ENCODE measurements around the gene EDAR.

EDAR gene

DNA sequence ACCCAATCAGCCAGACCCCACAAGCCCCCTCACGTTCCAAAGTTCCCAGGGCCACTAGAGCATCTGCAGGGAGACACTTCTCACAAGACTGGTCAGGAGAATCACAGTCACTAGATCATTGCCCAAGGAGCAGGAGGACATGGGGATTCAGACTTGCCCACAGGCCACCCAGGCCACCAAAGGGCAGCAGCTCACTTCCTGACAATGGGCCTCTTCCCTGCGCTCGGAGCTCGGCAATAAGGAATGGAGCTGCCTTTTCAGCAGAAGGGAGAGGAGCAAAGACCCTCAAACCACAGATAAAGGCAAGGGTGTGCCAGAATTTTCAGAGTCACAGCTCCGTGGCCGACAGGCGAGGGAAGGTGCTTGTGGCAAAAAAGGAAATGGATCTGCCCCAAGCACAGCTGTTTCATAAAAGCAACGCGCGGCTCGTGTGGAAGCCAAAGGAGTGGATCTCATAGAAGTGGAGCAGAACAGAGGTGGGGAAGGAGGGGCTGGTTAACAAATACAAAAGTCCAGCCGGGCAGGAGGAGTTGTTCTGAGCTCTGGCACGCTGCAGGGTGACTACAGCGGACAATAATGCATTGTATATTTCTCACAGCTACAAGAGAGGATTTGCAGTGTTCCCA lies 72.1 kb downstream of the EDAR start:
- Histone ChIP-seq H3K27me3 (ENCODE audit: control insufficient read depth in 1 of 2, insufficient read depth in 2 of 2, low read length in 2 of 2) (no peaks in the 10 kb centered on the region), H3K4me3 (ENCODE audit: low read length in 2 of 2) (peak overlapping the region; percentile 1 to 54), H3K9me3 (ENCODE audit: control insufficient read depth in 2 of 2, low read length in 2 of 2) (no peaks in the 10 kb centered on the region), H3K36me3 (ENCODE audit: control insufficient read depth in 2 of 2, insufficient read depth in 2 of 2, low read length in 2 of 2) (no peaks in the 10 kb centered on the region), H3K27ac (ENCODE audit: low read length) (peak overlapping the region; percentile 49), H3K4me1 (ENCODE audit: control insufficient read depth, insufficient read depth, low read length) (peaks cover 35% of the 10 kb centered on the region), H3K9ac (ENCODE audit: low read length in 2 of 2) (peak overlapping the region in 1 of 2 donors; percentile 3)

DNA sequence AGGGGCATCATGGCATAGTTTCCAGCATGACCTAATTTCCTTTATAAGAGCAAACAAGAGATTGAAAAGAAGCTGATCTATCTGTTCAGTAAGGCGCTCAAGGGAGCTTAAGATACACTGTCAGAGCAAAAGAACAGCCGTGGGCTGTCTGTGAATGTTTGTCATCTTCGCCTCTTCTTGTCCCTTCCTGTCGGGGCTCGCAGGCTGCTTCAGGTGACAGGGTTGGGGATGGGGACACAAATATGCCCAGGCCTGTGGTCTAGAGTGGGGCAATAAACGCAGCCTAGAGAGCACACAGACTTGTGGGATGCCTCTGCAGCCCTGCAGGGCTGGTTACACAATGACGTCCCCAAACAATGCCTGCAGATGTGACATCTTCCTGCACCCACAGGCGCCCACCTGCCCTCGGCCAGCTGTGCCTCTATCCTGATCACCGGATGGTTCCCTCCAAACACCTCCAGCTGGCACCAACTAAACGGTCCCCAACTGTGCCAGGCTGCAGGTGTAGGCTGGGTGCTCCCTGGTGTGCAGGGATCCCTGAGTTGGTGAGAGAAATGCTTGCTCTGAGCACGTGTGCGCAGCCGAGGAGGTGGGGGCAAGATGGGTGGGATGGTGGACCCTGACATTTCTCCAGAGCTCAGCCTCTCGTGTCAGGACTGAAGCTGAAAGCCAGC lies 72.8 kb downstream of the EDAR start:
- Histone ChIP-seq H3K36me3 (ENCODE audit: control insufficient read depth in 2 of 2, insufficient read depth in 2 of 2, low read length in 2 of 2) (no peaks in the 10 kb centered on the region), H3K4me3 (ENCODE audit: low read length in 2 of 2) (peak overlapping the region in 1 of 2 donors; percentile 54), H3K9me3 (ENCODE audit: control insufficient read depth in 2 of 2, low read length in 2 of 2) (no peaks in the 10 kb centered on the region), H3K9ac (ENCODE audit: low read length in 2 of 2) (no peak overlapping the region), H3K4me1 (ENCODE audit: control insufficient read depth, insufficient read depth, low read length) (peaks cover 28% of the 10 kb centered on the region), H3K27me3 (ENCODE audit: control insufficient read depth in 1 of 2, insufficient read depth in 2 of 2, low read length in 2 of 2) (no peaks in the 10 kb centered on the region), H3K27ac (ENCODE audit: low read length) (peak overlapping the region; percentile 49)

DNA sequence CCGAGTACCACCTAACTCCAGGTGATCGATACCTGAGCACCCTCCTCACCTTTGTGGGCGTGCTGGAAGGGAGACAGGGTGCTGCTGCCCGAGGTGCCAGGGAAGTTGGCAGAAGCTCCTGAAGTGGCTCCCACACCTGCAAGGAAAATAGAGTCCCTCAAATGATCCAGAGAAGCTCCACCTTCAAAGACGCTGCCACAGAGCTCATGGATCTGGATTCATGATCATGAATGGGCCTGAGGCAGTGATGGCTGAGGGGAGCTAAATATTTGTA lies 76.5 kb downstream of the EDAR start:
- no peak overlapping the region for H3K4me3 ChIP-seq (ENCODE audit: low read length in 2 of 2)
- H3K9ac ChIP-seq (ENCODE audit: low read length in 2 of 2) = no peak overlapping the region
- H3K36me3 ChIP-seq (ENCODE audit: control insufficient read depth in 2 of 2, insufficient read depth in 2 of 2, low read length in 2 of 2) = no peaks in the 10 kb centered on the region
- no peaks in the 10 kb centered on the region for H3K27me3 ChIP-seq (ENCODE audit: control insufficient read depth in 1 of 2, insufficient read depth in 2 of 2, low read length in 2 of 2)
- no peak overlapping the region for H3K27ac ChIP-seq (ENCODE audit: low read length)
- peaks cover 15% of the 10 kb centered on the region for H3K4me1 ChIP-seq (ENCODE audit: control insufficient read depth, insufficient read depth, low read length)
- H3K9me3 ChIP-seq (ENCODE audit: control insufficient read depth in 2 of 2, low read length in 2 of 2) = no peaks in the 10 kb centered on the region

DNA sequence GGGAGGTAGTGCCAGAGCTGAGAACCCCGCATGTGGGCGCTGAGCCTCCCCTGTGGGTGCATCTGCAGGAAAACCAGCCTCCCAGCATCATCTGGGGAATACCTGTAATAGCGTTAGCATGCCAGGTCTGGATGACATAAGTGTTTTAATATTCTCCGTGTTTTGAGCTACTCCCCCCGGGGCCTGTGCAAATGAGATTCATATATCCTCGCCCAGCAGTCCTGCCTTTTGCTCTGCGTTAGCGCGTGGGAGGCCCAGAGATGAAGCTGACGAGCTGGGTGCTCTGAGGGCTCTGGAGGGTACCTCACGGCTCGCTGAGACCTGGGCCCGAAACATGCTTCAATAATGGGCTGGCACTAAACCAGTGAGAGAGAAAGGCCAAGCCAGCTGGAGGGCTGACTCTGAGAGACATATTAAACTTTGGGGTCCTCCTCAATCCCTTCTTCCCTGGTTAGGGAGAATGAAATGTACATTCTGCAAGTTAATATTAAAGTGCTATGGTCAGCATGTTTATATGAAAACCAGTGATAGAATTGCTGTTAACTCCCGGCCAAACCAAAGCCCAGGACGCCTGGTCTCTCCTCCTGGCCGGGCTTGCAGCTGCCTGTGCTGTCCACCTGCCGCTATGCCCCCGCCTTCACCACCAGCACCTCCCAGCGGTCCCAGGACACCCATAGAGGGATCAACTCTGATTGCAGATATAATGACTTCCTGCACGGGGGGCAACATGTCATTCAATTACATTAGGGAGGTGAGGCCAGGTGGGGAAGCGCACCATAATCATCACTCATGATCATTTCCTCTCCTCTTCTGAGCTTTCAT lies 77.0 kb downstream of the EDAR start:
- Histone ChIP-seq H3K9me3 (ENCODE audit: control insufficient read depth in 2 of 2, low read length in 2 of 2) (no peaks in the 10 kb centered on the region), H3K9ac (ENCODE audit: low read length in 2 of 2) (no peak overlapping the region), H3K36me3 (ENCODE audit: control insufficient read depth in 2 of 2, insufficient read depth in 2 of 2, low read length in 2 of 2) (no peaks in the 10 kb centered on the region), H3K4me1 (ENCODE audit: control insufficient read depth, insufficient read depth, low read length) (peaks cover 9% of the 10 kb centered on the region), H3K27me3 (ENCODE audit: control insufficient read depth in 1 of 2, insufficient read depth in 2 of 2, low read length in 2 of 2) (no peaks in the 10 kb centered on the region), H3K4me3 (ENCODE audit: low read length in 2 of 2) (no peak overlapping the region), H3K27ac (ENCODE audit: low read length) (no peak overlapping the region)

DNA sequence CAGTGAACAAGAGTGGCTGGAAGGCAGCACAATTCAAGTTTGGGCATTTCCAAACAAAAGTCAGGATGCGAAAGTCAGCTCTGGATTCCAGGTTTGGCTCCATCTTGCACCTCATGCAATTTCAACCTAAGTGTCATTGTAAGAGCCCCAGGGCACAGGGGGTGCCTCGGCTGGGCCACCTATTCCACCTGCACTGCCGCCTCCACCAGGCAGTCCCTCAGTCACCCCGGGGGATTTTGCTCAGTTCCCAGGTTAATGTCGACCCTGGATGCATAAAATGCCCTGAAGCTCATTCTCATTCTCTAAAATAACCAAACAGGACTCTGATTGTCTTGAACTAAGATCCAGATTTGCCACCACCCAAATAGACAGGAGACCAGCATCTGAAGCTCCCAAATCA lies 77.6 kb downstream of the EDAR start:
- Histone ChIP-seq H3K36me3 (ENCODE audit: control insufficient read depth in 2 of 2, insufficient read depth in 2 of 2, low read length in 2 of 2) (no peaks in the 10 kb centered on the region), H3K9ac (ENCODE audit: low read length in 2 of 2) (no peak overlapping the region), H3K4me3 (ENCODE audit: low read length in 2 of 2) (no peak overlapping the region), H3K9me3 (ENCODE audit: control insufficient read depth in 2 of 2, low read length in 2 of 2) (no peaks in the 10 kb centered on the region), H3K27ac (ENCODE audit: low read length) (no peak overlapping the region), H3K27me3 (ENCODE audit: control insufficient read depth in 1 of 2, insufficient read depth in 2 of 2, low read length in 2 of 2) (no peaks in the 10 kb centered on the region), H3K4me1 (ENCODE audit: control insufficient read depth, insufficient read depth, low read length) (peaks cover 6% of the 10 kb centered on the region)

DNA sequence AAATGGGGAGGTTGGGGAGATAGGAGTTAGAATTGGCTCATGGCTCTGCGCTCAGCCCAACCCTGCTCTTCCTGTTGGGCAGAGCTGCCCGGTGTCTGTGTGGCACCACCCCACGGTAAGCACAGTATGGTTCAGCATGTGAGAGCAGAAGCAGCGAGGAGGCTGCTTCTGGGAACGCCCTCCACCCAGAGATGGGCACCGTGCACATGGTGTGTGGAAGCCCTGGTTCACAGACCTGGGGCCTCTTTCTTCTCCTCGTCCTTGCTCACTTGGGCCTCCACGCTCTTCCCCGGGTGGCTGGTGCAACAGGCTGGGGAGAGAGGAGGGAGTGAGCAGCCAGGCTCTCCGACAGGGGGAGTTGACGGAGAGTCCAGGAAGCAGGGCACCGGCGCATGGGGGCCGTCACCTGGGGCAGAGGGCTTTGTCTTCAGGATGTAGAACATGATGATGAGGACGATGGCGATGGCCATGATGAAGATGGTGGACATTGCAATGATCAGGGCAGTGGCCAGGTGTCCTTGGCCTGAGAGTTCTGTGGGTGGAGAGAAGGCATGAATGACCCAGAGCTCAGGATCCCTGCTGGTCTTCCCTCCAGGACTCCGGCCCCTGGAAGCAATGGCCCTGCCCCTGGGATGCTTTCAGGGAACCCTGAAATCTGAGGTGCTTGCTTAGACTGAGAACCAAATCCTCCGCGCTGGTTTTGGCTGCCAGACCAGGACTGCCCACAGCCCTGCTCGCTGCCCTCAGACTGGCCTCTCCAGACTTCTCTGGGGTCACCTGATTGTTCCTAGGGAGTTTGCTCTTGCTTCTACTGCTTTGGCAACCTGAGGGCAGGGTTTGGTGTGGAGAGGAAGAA lies 78.3 kb downstream of the EDAR start:
- Histone ChIP-seq H3K9me3 (ENCODE audit: control insufficient read depth in 2 of 2, low read length in 2 of 2) (no peaks in the 10 kb centered on the region), H3K4me3 (ENCODE audit: low read length in 2 of 2) (no peak overlapping the region), H3K27ac (ENCODE audit: low read length) (no peak overlapping the region), H3K9ac (ENCODE audit: low read length in 2 of 2) (no peak overlapping the region), H3K4me1 (ENCODE audit: control insufficient read depth, insufficient read depth, low read length) (peaks cover 4% of the 10 kb centered on the region), H3K27me3 (ENCODE audit: control insufficient read depth in 1 of 2, insufficient read depth in 2 of 2, low read length in 2 of 2) (no peaks in the 10 kb centered on the region), H3K36me3 (ENCODE audit: control insufficient read depth in 2 of 2, insufficient read depth in 2 of 2, low read length in 2 of 2) (no peaks in the 10 kb centered on the region)

DNA sequence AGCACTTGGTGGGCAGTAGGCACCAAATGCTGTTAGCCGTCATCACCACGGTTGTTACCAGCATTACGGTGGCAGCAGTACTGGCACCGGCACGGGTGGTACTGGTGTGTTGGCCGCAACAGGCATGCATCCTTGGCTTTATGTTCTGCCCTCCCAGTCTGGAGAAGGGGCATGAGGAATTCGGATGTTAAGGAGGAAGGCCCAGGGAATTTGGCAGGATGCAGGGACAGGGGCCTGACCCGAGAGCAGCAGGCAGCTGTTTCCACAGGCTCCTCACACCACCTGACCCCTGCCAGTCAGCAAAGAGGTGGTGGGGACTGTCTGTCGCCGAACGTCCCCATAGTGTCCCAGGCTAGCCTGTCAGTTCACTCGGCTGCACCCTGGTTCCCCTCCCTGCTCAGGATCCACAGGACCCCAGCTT lies 79.0 kb downstream of the EDAR start:
- no peak overlapping the region for H3K27ac ChIP-seq (ENCODE audit: low read length)
- peaks cover 7% of the 10 kb centered on the region for H3K4me1 ChIP-seq (ENCODE audit: control insufficient read depth, insufficient read depth, low read length)
- H3K27me3 ChIP-seq (ENCODE audit: control insufficient read depth in 1 of 2, insufficient read depth in 2 of 2, low read length in 2 of 2) = no peaks in the 10 kb centered on the region
- H3K4me3 ChIP-seq (ENCODE audit: low read length in 2 of 2) = no peak overlapping the region
- H3K36me3 ChIP-seq (ENCODE audit: control insufficient read depth in 2 of 2, insufficient read depth in 2 of 2, low read length in 2 of 2) = no peaks in the 10 kb centered on the region
- H3K9ac ChIP-seq (ENCODE audit: low read length in 2 of 2) = no peak overlapping the region
- no peaks in the 10 kb centered on the region for H3K9me3 ChIP-seq (ENCODE audit: control insufficient read depth in 2 of 2, low read length in 2 of 2)

DNA sequence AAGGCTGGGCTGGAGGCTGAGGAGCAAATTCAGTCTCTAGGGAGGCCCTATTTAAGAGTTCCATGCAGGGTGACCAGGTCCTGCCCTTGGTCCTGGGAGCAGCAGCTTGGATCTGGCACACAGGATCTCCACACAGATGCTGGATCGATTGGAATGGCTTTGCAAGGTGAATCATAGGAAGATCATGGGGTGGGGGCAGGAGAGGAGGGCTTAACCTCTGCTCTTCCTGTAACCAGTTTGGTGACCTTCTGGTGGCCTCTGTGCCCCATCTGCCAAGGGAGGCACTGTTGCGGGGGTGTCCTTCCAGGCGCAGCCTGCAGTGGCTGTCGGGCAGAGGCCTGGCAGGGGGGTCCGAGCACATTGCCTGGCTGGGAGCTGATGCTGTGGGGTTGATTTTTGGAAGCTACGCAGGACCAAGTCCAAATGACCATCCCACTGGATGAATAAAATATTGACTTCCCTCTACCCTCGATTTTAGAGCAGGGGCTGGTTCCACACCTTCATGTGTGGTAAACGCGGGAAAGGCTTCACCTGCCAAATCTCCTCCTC lies 79.7 kb downstream of the EDAR start:
- Histone ChIP-seq H3K27ac (ENCODE audit: low read length) (no peak overlapping the region), H3K4me1 (ENCODE audit: control insufficient read depth, insufficient read depth, low read length) (peaks cover 7% of the 10 kb centered on the region), H3K4me3 (ENCODE audit: low read length in 2 of 2) (no peak overlapping the region), H3K9ac (ENCODE audit: low read length in 2 of 2) (no peak overlapping the region), H3K36me3 (ENCODE audit: control insufficient read depth in 2 of 2, insufficient read depth in 2 of 2, low read length in 2 of 2) (no peaks in the 10 kb centered on the region), H3K9me3 (ENCODE audit: control insufficient read depth in 2 of 2, low read length in 2 of 2) (no peaks in the 10 kb centered on the region), H3K27me3 (ENCODE audit: control insufficient read depth in 1 of 2, insufficient read depth in 2 of 2, low read length in 2 of 2) (no peaks in the 10 kb centered on the region)

DNA sequence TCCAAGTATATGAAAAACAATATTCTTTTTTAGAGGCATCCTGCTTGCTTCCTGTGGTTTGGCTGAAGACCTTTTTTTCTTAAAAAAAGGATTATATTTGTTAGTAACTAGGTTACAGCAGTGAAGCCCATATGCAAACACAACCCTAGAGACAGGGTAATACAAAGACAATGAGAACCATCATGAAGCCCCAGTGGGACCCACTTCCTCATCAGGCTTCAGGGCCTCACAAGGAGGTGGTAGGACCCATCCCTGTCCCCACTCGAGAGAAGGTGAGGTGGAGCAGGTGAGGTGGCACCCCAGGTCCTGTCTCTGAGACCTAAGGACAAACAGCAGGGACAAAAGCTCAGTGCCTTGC lies 80.3 kb downstream of the EDAR start:
- H3K4me3 ChIP-seq (ENCODE audit: low read length in 2 of 2) = no peak overlapping the region
- peaks cover 7% of the 10 kb centered on the region for H3K4me1 ChIP-seq (ENCODE audit: control insufficient read depth, insufficient read depth, low read length)
- no peaks in the 10 kb centered on the region for H3K27me3 ChIP-seq (ENCODE audit: control insufficient read depth in 1 of 2, insufficient read depth in 2 of 2, low read length in 2 of 2)
- no peak overlapping the region for H3K9ac ChIP-seq (ENCODE audit: low read length in 2 of 2)
- no peaks in the 10 kb centered on the region for H3K36me3 ChIP-seq (ENCODE audit: control insufficient read depth in 2 of 2, insufficient read depth in 2 of 2, low read length in 2 of 2)
- H3K27ac ChIP-seq (ENCODE audit: low read length) = no peak overlapping the region
- no peaks in the 10 kb centered on the region for H3K9me3 ChIP-seq (ENCODE audit: control insufficient read depth in 2 of 2, low read length in 2 of 2)

All from stomach smooth muscle (tissue), 2 donors.